KMS-11 (cell line): ENCODE measurements around the gene TBC1D9B.

Source experiments
- H2AFZ ChIP-seq: fragments of 200-600 bp; sonication (generic); 2 replicates; pipeline ENCODE4 v1.6.1; 2016; ENCODE audit warnings: antibody characterized with exemption, mixed run types, low read depth
- H3K27ac ChIP-seq: fragments of 200-600 bp; sonication (generic); 2 replicates; pipeline ENCODE4 v1.6.1; 2016; ENCODE audit warnings: mild to moderate bottlenecking, mixed run types
- H3K27me3 ChIP-seq: fragments of 200-600 bp; sonication (generic); 2 replicates; pipeline ENCODE4 v1.6.1; 2017; ENCODE audit warnings: mild to moderate bottlenecking, low read depth, mixed run types, moderate library complexity; ENCODE audit not compliant: insufficient read depth
- H3K36me3 ChIP-seq: fragments of 200-600 bp; sonication (generic); 2 replicates; pipeline ENCODE4 v1.6.1; 2017; ENCODE audit warnings: mild to moderate bottlenecking, mixed run types; ENCODE audit not compliant: insufficient read depth
- H3K4me1 ChIP-seq: fragments of 200-600 bp; sonication (generic); 2 replicates; pipeline ENCODE4 v1.6.1; 2016; ENCODE audit warnings: mild to moderate bottlenecking, low read depth, mixed run types; ENCODE audit not compliant: poor library complexity, severe bottlenecking
- H3K4me2 ChIP-seq: fragments of 200-600 bp; sonication (generic); 2 replicates; pipeline ENCODE4 v1.7.0; 2016; ENCODE audit warnings: mild to moderate bottlenecking, mixed run types
- H3K4me3 ChIP-seq: fragments of 200-600 bp; sonication (generic); IDR thresholded peaks from 2 replicates; pipeline ENCODE4 v1.6.1; 2017; ENCODE audit warnings: low read depth, low read length, mixed read lengths; ENCODE audit not compliant: insufficient read depth
- H3K79me2 ChIP-seq: fragments of 200-600 bp; sonication (generic); 2 replicates; pipeline ENCODE4 v1.6.1; 2016; ENCODE audit warnings: low read depth, mixed run types; ENCODE audit not compliant: insufficient read depth
- H3K9ac ChIP-seq: fragments of 200-600 bp; sonication (generic); 2 replicates; pipeline ENCODE4 v1.6.1; 2016; ENCODE audit warnings: mild to moderate bottlenecking, mixed run types
- H4K20me1 ChIP-seq: fragments of 200-600 bp; sonication (generic); 2 replicates; pipeline ENCODE4 v1.6.1; 2016; ENCODE audit warnings: mild to moderate bottlenecking, mixed run types; ENCODE audit not compliant: insufficient read depth
- CTCF ChIP-seq: fragments of 200-600 bp; sonication (generic); conservative IDR thresholded peaks from 2 replicates; pipeline ENCODE4 v1.6.1; 2017; ENCODE audit warnings: low read depth, mild to moderate bottlenecking, antibody characterized with exemption, low read length, moderate library complexity, mixed read lengths

Gene TBC1D9B

GRCh38 chr5:179875741-179876609 lies 31.7 kb downstream of the TBC1D9B start:
- H3K36me3 ChIP-seq = no peaks in the 10 kb centered on the region
- no peak overlapping the region for H3K4me2 ChIP-seq
- H4K20me1 ChIP-seq = no peaks in the 10 kb centered on the region
- H3K27ac ChIP-seq = no peak overlapping the region
- H3K27me3 ChIP-seq = no peaks in the 10 kb centered on the region
- H3K79me2 ChIP-seq = no peaks in the 10 kb centered on the region
- no peak overlapping the region for H3K9ac ChIP-seq
- no peak overlapping the region for H2AFZ ChIP-seq
- H3K4me1 ChIP-seq = no peaks in the 10 kb centered on the region
- TF ChIP-seq CTCF = no peak
- no peak overlapping the region for H3K4me3 ChIP-seq

- Histone ChIP-seq H3K4me3 (no peak overlapping the region), H3K4me1 (no peaks in the 10 kb centered on the region), H4K20me1 (no peaks in the 10 kb centered on the region), H3K27me3 (no peaks in the 10 kb centered on the region), H3K79me2 (no peaks in the 10 kb centered on the region), H3K9ac (no peak overlapping the region), H3K36me3 (no peaks in the 10 kb centered on the region), H3K4me2 (no peak overlapping the region), H3K27ac (no peak overlapping the region), H2AFZ (no peak overlapping the region)
- TF ChIP-seq CTCF = no peak
Measured at GRCh38 chr5:179874536-179875292, 33.0 kb downstream of the TBC1D9B start.

GRCh38 chr5:179874136-179874535 lies 33.6 kb downstream of the TBC1D9B start:
- Histone ChIP-seq H3K79me2 (no peaks in the 10 kb centered on the region), H3K27ac (no peak overlapping the region), H2AFZ (no peak overlapping the region), H3K4me3 (no peak overlapping the region), H3K9ac (no peak overlapping the region), H3K4me1 (no peaks in the 10 kb centered on the region), H3K36me3 (no peaks in the 10 kb centered on the region), H3K27me3 (no peaks in the 10 kb centered on the region), H3K4me2 (no peak overlapping the region), H4K20me1 (no peaks in the 10 kb centered on the region)
- TF ChIP-seq CTCF = no peak

GRCh38 chr5:179873588-179874110 lies 34.0 kb downstream of the TBC1D9B start:
- H3K4me1 ChIP-seq = no peaks in the 10 kb centered on the region
- H3K4me3 ChIP-seq = no peak overlapping the region
- H3K27ac ChIP-seq = no peak overlapping the region
- no peaks in the 10 kb centered on the region for H3K36me3 ChIP-seq
- H2AFZ ChIP-seq = no peak overlapping the region
- no peaks in the 10 kb centered on the region for H4K20me1 ChIP-seq
- H3K79me2 ChIP-seq = no peaks in the 10 kb centered on the region
- no peaks in the 10 kb centered on the region for H3K27me3 ChIP-seq
- no peak overlapping the region for H3K9ac ChIP-seq
- no peak for TF ChIP-seq CTCF
- no peak overlapping the region for H3K4me2 ChIP-seq
